HG02763 (cell line): ENCODE measurements around the gene DCAF11.
"Not testable (repeated sequence)": the region's sequence is repeated elsewhere in the genome, so short reads cannot be mapped to it uniquely, and the experiment has no call there.

Experiments
- ATAC-seq: cut with Tn5 transposase; IDR thresholded peaks from one replicate; pipeline ENCODE4 v1.9.1; 2021; ENCODE audit warnings: mild to moderate bottlenecking, moderate library complexity; ENCODE audit not compliant: unreplicated experiment

The DCAF11 gene

DNA sequence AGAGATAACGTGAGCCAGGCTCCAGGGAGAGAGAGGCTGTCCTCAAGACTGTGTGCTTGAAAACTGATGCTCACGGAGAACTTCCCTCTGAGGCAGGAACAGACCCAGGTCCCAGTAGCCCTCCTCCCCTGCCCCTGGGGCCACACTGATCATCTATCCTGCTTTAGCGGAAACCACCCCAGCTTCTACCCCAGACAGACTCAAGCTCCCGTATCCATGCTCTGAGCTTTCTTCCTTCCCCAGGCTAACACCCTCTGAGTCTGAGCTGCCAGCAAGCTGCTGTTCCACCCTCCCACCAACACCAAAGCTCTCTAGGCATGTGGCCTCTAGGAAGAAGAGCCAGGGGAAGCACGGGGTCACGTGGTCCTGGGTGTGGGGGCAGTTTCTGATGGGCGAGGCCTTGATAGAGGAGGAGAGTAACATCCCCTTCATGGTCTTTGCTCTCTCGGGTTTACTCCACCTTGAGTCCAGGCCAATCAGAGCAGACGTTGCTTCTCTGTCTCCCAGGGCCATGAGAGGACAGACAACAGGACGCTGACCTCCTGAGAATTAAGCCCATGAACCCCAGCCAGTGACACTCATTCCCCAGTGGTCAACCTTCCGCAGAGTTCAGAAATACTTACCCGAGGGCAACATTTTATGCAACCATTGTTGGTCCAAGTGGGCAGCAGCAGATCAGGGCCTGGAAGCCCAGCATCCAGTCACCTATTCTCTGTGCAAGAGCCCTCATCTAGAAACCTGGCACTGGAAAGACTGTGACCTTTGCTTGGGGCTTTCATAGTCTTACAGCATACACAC, 19.1 kb upstream of the DCAF11 start:
- ATAC-seq = peak; percentile 59

DNA sequence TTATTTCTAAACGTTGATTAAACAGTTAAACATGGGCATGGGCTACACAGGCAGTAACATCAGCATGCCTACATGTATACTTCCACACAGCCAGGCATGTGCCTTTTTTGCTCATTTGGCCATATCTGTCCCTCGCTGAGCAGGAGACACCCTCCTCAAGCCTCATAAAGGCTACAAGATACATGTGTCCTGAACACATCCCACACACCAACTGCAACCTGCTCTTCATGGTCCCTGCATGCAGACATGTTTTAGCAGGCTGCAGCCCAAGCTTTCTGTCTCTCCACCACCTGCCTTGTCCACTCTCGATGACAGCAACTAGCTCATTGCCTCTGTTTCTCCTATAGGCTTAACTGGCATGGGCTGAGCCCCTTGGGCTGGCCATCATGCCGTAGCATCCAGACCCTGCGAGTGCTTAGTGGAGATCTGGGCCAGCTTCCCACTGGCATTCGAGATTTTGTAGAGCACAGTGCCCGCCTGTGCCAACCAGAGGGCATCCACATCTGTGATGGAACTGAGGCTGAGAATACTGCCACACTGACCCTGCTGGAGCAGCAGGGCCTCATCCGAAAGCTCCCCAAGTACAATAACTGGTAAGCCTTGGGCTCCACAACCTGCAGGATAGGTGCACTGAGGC, 17.9 kb upstream of the DCAF11 start:
- no peak for ATAC-seq

DNA sequence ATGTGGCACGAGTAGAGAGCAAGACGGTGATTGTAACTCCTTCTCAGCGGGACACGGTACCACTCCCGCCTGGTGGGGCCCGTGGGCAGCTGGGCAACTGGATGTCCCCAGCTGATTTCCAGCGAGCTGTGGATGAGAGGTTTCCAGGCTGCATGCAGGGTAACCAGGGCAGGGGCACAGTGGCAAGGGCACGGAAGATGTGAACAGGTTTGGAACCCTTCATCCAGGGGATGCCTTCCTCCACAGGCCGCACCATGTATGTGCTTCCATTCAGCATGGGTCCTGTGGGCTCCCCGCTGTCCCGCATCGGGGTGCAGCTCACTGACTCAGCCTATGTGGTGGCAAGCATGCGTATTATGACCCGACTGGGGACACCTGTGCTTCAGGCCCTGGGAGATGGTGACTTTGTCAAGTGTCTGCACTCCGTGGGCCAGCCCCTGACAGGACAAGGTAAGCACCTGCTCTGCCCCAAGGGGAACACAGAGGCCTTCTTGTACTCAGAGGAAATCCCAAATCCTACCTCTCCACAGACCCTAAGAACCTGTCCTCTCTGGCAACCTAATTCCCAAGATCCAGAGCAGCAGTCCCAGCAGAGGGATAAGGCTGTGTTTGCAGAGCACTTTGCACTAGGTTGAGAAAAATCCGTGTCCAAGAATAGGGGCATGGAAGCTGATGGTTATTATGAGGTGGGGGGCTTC, 16.2 kb upstream of the DCAF11 start:
- ATAC-seq = no peak

DNA sequence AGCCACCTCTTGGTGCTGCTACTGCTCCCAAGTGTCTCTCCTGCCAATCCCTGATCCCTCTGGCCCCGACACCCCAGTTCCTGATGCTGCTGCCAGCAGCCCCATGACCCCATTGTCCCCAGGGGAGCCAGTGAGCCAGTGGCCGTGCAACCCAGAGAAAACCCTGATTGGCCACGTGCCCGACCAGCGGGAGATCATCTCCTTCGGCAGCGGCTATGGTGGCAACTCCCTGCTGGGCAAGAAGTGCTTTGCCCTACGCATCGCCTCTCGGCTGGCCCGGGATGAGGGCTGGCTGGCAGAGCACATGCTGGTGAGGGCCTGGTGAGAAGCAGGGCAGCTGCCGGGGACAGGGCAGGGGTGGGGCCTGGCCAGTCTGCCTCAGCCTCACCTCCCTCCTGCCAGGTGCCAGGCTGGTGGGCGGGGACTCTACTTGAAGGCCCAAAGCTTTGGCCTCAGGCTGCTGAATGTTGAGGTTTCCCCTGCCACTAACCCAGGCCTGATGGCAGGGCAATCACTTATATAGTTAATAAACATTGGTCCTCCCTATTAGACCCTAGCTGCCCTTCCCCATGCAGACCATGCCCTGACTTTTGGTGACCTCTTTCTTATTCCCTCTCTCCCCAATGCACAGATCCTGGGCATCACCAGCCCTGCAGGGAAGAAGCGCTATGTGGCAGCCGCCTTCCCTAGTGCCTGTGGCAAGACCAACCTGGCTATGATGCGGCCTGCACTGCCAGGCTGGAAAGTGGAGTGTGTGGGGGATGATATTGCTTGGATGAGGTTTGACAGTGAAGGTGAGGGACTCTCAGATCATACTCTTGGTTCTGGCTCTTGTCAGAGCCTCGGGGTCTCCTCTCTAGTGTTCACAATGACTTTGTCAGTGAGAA, 15.4 kb upstream of the DCAF11 start:
- ATAC-seq = no peak

DNA sequence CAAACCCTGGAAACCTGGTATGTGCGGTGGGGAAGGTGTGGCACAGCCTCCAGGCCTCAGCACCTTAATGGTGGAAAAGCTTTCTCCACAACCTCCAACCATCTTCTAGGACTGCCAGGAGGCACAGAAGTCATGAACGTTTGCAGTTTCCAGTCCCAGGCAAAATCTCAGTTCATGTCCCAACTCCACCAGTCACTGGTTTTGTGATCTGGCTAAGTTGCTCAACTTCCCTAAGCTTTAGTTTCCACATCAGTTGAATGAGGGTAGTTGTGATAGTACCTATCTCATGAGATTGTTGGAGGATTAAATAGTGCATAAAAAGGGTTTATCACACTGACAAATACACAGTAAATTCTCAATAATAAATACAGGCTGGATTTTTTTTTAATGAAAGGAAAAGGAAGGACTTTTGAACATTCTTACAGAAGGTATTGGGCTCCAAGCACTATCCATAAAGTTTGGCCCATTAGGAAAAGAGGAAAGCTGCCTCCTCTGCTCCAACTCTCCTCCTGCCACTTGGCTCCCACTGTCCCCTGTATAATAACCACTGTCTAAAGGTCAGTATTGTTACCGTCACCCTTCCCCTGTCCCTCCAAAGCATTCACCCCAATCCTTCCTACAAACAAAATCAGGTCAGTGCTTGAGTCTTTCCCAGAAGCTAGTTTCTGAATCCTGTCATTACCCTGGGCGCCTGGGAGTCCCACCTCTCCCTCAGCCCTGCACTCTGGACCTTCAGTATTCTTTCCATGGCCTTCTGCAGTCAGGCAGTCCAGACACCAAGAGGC, 14.2 kb upstream of the DCAF11 start:
- no peak for ATAC-seq

DNA sequence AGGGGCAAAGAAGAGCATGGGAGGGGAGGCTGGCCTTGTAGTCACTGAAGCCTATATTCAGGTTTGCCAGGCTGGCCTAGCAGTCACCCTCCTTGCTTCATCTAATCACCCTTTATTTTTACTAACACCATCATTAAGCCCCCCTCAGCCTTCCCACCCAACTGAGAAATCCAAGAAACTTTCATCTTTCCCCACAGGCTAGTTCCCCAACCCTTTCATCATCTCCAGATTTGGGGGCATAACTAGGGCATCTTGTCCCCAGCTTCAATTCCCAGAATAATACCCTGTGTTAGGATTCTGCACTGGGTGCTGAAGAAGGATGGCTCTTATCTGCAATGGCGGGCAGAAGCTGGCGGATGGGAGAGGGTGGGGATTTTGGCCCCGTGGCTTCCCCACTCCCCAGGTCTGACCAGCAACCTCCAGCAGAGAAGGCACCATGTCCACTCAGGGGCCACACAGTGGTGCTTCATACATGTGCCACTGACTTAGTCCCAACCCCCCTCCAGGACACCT, 13.5 kb upstream of the DCAF11 start:
- ATAC-seq = no peak

DNA sequence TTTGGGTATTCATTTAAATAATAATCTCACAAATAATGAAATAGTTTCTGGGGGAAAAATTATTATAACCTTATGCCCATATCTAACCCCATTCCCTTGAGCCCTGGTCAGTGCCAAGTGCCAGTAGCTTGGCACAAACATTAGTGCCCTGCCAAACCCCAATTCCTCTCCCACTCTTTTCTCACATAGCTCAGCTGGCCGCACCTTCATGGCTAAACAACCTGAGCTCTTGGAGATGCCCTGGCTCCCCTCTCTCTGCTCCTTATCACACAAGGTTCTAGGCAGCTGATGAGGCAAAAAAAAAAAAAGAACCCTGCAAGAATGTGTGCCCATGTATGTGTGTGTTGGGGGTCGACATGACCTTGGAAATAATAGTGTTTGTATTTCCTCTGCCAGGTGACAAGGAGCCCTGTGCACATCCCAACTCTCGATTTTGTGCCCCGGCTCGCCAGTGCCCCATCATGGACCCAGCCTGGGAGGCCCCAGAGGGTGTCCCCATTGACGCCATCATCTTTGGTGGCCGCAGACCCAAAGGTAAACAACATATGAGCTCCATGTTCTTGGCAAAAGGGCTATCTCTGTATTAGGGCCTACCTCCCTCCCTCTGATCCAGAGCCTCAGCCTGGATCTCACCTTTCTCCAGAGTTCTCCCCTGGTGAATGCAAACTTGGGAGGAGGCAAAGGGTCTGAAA, 12.1 kb upstream of the DCAF11 start:
- no peak for ATAC-seq

DNA sequence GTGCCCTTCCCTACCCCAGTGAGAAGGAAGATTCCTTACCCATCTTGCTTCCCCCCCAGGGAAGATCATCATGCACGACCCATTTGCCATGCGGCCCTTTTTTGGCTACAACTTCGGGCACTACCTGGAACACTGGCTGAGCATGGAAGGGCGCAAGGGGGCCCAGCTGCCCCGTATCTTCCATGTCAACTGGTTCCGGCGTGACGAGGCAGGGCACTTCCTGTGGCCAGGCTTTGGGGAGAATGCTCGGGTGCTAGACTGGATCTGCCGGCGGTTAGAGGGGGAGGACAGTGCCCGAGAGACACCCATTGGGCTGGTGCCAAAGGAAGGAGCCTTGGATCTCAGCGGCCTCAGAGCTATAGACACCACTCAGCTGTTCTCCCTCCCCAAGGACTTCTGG, 11.1 kb upstream of the DCAF11 start:
- no peak for ATAC-seq

DNA sequence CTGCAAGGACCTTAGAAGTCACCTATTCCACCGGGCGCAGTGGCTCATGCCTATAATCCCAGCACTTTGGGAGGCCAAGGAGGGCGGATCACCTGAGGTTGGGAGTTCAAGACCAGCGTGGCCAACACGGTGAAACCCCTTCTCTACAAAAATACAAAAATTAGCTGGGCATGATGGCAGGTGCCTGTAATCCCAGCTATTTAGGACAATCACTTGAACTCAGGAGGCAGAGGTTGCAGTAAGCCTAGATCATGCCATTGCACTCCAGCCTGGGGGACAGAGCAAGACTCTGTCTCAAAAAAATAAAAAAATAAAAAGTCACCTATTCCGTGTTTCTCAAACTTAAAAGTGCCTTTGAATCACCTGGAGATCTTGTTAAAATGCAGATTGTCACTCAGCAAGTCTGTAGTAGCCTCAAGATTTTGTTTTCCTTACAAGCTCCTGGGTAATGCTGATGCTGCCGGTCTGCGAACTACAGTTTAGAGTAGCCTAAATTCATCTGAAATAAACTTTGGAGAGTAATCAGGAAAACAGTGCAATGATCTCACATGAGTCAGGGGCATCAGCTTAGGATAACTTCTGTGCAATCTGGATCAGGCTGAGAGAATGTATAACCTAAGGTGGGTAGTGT, 8.9 kb upstream of the DCAF11 start:
- not testable (repeated sequence) for ATAC-seq

DNA sequence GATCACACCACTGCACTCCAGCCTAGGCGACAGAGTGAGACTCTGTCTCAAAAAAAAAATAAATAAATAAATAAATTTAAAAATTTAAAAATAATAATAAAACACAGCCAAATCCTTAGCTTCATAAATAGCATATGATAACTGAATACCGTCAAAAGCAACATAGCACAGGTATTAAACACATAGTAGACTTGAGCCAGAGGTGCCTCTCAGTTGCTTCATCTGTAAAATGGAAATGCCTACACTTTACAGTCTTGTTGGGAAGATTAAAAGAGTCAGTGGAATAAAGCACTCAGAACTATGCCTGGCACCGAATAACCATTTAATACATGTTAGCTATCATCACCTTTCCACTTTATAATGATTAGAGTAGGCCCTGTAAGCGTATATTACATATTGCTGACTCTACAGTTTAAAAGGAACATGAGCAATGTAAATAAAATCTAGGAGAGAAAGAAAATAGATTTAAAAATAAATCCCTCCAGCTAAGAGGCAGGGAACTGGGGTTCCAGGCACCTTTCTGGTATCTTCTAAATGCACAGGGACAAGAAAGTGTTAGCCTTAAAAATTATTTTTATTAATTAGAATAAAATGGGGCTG, 7.8 kb upstream of the DCAF11 start:
- ATAC-seq = no peak

DNA sequence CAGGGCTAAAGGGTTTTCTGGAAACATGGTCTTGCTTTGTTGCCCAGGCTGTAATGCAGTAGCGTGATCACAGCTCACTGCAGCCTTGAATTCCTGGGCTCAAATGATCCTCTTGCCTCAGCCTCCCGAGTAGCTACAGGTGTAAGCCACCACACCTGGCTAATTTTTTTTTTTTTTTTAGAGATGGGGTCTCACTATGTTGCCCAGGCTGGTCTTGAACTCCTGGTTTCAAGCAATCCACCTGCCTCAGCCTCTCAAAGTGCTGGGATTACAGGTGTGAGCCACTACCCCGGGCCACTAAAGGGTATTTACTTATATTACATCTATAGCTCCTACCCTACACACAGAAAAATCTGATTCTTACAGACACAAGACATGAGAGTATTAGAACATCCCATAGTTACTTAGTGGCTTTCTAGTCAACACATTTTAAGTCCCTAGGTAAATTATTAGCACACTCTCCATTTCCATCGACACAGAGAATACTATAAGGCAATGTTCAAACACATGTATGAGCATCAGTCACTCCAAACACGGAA, 6.2 kb upstream of the DCAF11 start:
- no peak for ATAC-seq

DNA sequence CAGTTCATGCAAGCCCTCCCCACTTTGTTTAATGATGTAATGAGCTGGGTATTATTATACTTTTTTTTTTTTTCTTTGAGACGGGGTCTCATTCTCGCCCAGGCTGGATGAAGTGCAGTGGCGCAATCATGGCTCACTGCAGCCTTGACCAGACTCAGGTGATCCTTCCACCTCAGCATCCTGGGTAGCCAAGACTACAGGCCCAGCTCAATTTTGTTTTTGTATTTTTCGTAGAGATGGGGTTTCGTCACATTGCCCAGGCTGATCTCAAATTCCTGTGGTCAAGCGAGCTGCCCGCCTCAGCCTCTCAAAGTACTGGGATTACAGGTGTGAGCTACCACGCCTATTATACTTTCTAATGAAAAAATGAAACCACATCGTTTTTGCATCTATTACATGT, 4.5 kb upstream of the DCAF11 start:
- no peak for ATAC-seq

DNA sequence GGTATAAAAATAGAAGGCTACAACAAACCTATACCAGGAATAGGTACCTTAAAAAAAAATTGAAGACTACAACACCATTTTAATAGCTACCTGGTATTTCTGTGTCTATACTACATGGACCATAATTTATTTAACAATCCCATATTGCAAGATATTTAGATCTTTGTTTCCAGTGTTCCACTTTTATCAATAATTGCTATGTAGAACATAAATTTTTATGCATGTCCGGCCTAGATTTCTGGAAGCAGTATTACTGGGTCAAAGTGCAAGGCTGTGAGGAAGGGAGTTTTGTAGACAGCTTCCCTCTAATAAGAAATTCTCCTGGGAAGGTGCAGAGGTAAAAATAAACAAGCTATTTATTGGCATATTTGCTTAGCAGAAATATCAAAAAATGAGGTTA, 4.1 kb upstream of the DCAF11 start:
- ATAC-seq = no peak

DNA sequence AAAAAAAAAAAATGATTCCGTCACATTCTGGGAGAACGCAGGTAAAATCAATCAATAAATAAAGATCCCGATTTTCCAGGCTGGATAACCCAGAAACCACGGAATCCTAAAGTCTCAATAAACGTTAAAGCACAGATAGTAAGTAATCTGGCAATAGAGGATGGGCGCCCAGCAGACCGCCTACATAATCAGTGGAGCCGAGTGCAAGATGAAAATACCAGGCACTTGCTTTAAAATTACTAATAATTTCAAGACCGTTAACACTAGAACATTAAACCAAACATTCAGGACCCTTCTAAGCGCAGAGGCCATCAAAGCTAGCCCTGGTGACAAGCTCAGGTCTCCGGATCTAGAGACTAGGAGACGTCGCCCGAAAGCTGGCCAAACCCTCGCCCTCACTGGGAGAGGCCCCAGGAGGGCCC, 1.2 kb upstream of the DCAF11 start:
- ATAC-seq = no peak

DNA sequence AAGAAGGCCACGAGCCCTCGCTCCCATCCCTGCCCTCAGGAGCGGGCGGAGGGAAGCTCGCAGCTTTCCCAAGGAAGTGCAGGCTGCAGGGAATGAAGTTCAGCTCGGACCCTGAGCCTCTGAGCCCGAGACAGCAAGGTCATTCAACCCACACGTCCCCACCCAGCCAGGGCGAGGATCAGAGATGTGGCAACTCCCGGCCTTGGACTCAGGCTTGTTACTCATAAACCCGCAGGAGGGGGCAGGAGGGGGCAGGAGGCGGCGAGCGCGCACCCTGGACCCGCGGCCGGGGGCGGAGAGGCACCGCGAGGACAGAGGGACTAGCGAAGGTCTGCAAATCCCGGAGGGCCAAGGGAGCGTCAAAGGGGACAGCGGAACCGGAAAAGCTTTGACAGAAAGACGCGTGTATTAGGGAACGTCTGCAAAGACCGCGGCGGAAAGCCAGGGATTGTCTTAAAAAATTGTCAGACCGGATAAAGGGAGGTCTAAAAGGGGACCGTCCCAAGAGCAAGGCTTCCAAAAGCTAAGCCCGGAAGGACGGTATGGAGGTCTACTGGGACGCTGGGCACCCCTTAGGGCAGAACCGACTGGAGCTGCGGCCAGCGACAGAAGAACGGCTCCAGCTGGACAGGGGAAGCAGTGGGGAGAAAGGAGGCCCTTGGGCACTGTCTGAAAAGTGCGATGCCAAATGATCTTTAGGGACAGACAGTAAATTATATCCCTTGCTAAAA, 611 bp upstream of the DCAF11 start:
- ATAC-seq = peak; percentile 29

DNA sequence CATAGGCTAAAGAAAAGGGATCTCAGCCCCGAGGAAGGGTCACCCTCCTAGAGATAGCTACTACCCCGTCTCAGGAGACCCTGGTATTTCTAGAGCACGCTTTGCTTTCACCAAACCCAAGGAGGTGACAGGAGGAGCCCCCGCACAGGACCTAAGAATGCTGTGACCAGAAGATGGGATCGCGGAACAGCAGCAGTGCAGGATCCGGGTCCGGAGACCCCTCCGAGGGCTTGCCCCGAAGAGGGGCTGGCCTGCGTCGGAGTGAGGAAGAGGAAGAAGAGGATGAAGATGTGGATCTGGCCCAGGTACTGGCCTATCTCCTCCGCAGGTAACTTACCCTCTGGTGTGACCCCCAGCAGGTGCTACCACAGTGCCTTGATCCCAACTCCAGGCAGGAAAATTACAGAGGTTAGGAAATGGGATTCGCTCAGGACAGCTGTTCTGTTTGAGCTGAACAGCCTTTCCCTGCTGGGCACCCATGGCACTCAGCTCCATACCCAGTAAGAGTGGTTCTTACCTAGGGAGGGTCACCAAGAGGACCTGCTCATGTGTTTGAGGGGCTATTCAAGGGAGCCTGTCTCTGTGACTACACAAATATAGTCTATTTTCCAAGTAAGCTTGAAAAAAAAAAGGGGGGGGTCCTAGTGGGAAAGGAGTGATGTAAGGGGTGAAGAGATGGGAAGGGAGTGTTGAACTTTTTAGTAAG, 998 bp downstream of the DCAF11 start:
- ATAC-seq = no peak
